HepG2 (cell line): Measurements from ENCODE around the gene XPR1. TPM values are rescaled to one million over a fixed set of nuclear protein-coding genes. Genes with fewer than 3 reads are reported as not detected.

Source experiments
- ATAC-seq: fragments of 200-7000 bp; cut with Tn5 transposase; 3 replicates; pipeline ENCODE4 v1.9.1; 2020; ENCODE audit warnings: mild to moderate bottlenecking, moderate library complexity
- BruUV-seq: library from RNA; stranded (reverse); fragments of 400-500 nt; replicated peaks from 2 replicates; lab custom pipeline; 2021; lab: Mats Ljungman, UMichigan
- CTCF ChIA-PET: fragments of 300-600 bp; formaldehyde crosslinking; extraction: SDS; loops from one replicate; lab custom pipeline; 2021; ENCODE audit warnings: low total read pairs, inconsistent platforms, low intra/inter-chr PET ratio; lab: Yijun Ruan, JAX
- POLR2A ChIA-PET: fragments of 350-600 bp; sonication (Branson Sonifier 250); formaldehyde crosslinking; loops from one replicate; lab custom pipeline; 2020; ENCODE audit warnings: antibody characterized with exemption, inconsistent platforms; lab: Yijun Ruan, JAX
- DNase-seq: peaks from one replicate; pipeline ENCODE4 v3.0.0-alpha.2; 2015; ENCODE audit warnings: low spot score
- FAIRE-seq: peaks from 3 replicates; lab custom pipeline; 2011; peaks lifted over from hg19 to GRCh38; lab: Jason Lieb, UNC
- H2AFZ ChIP-seq: one replicate; pipeline ENCODE4 v1.6.1; 2011; ENCODE audit warnings: low read length, inconsistent platforms
- H3K27ac ChIP-seq: fragments of 300-600 bp; 3 replicates; pipeline ENCODE4 v1.8.0; 2011; ENCODE audit warnings: mixed run types, mild to moderate bottlenecking, mixed read lengths, low read length, inconsistent platforms; ENCODE audit not compliant: insufficient read depth; ENCODE audit errors: extremely low read length
- H3K27me3 ChIP-seq, 2 experiments: fragments of 200-600 bp in 1 of 2; 2 replicates in 1 of 2; 3 replicates in 1 of 2; pipeline versions ENCODE4 v1.6.0 to v1.8.0; 2011; ENCODE audit warnings: low read length in 2 of 2, mild to moderate bottlenecking in 2 of 2, moderate library complexity in 2 of 2, inconsistent platforms in 1 of 2; ENCODE audit not compliant: insufficient read depth in 2 of 2, control insufficient read depth in 1 of 2
- H3K36me3 ChIP-seq, 2 experiments: fragments of 200-600 bp in 1 of 2; replicated peaks in 1 of 2; 2 replicates in 1 of 2; 3 replicates in 1 of 2; pipeline versions ENCODE4 v1.5.1 to v1.8.0; 2011; ENCODE audit warnings: low read length in 2 of 2, inconsistent platforms in 1 of 2; ENCODE audit not compliant: insufficient read depth in 2 of 2, control insufficient read depth in 1 of 2
- H3K4me1 ChIP-seq: 2 replicates; pipeline ENCODE4 v1.5.1; 2012; ENCODE audit warnings: low read length, inconsistent platforms; ENCODE audit not compliant: insufficient read depth
- H3K4me2 ChIP-seq: 2 replicates; pipeline ENCODE4 v1.6.0; 2011; ENCODE audit warnings: low read depth, low read length, inconsistent platforms
- H3K4me3 ChIP-seq, 3 experiments: fragments of 200-600 bp in 1 of 3; sonication (generic), shearing (Covaris generic) in 1 of 3; replicated peaks in 1 of 3; 2 replicates each; pipeline ENCODE4 v1.5.1; 2011 to 2016; ENCODE audit warnings: low read length in 3 of 3, inconsistent platforms in 2 of 3, low read depth in 2 of 3, mild to moderate bottlenecking in 2 of 3, control low read depth in 1 of 3, mixed read lengths in 1 of 3; ENCODE audit not compliant: insufficient read depth in 1 of 3
- H3K79me2 ChIP-seq: one replicate; pipeline ENCODE4 v1.6.1; 2011; ENCODE audit warnings: low read length, inconsistent platforms; ENCODE audit not compliant: insufficient read depth
- H3K9ac ChIP-seq: 2 replicates; pipeline ENCODE4 v1.6.0; 2011; ENCODE audit warnings: mild to moderate bottlenecking, low read depth, low read length, inconsistent platforms; ENCODE audit not compliant: insufficient read depth
- H3K9me3 ChIP-seq: 2 replicates; pipeline ENCODE4 v1.5.1; 2012; ENCODE audit warnings: mild to moderate bottlenecking, low read length
- H4K20me1 ChIP-seq: 2 replicates; pipeline ENCODE4 v1.6.0; 2011; ENCODE audit warnings: inconsistent platforms, mild to moderate bottlenecking, low read length, moderate library complexity; ENCODE audit not compliant: insufficient read depth
- NR2C2 ChIP-seq: sonication (generic); formaldehyde crosslinking; IDR thresholded peaks from 2 replicates; pipeline ENCODE4 v1.4.0; 2020; ENCODE audit warnings: missing genetic modification reagents, mild to moderate bottlenecking, moderate library complexity, borderline replicate concordance
- WGBS: methylation state at CpG from one replicate; pipeline ENCODE4 v1.1.6; 2017; ENCODE audit warnings: low lambda C conversion rate; 5-methylcytosine and 5-hydroxymethylcytosine counted together
- in situ Hi-C: cut with HindIII; loops from 2 replicates; pipeline ENCODE4 v1.10.0; 2017; ENCODE audit warnings: low pct_unique_long_range_greater_than_20kb; ENCODE audit not compliant: extremely low pct_ligation_motif_present
- intact Hi-C: fragments of 100-400 bp; cut with micrococcal nuclease; formaldehyde crosslinking; loops from one replicate; pipeline ENCODE4 v1.10.0; 2022; ENCODE audit not compliant: unreplicated experiment
- polyA plus RNA-seq, 8 experiments: library from polyadenylated mRNA; depleted of rRNA in 3 of 8; stranded (reverse) in 7 of 8; unstranded in 1 of 8; fragments of >200 nt; fragmentation: Illumina TruSeq in 4 of 8; extraction: Trizol in 4 of 8; gene quantifications; 2 replicates each; pipeline versions ENCODE4 v1.2.1 to v1.2.3, GENCODE V29; 2011 to 2016; ENCODE audit warnings: low read depth in 4 of 8, missing spikeins in 1 of 8, mixed read lengths in 1 of 8; ENCODE audit not compliant: insufficient read depth in 1 of 8
- total RNA-seq, 5 experiments: library from RNA; depleted of rRNA; stranded (reverse); fragments of >200 nt; fragmentation: Illumina TruSeq; extraction: Trizol; gene quantifications; 2 replicates each; pipeline ENCODE4 v1.2.3, GENCODE V29; 2016; ENCODE audit warnings: low read depth in 1 of 5
- TF ChIP-seq, protein P1 (sequence below): sonication (generic); formaldehyde crosslinking; IDR thresholded peaks from 2 replicates; pipeline ENCODE4 v1.4.0; 2020; ENCODE audit warnings: missing genetic modification reagents
- TF ChIP-seq, protein P2 (sequence below): sonication (generic); formaldehyde crosslinking; IDR thresholded peaks from 2 replicates; pipeline ENCODE4; 2020; ENCODE audit warnings: missing genetic modification reagents, mild to moderate bottlenecking, borderline replicate concordance
- TF ChIP-seq, protein P3 (sequence below): sonication (generic); formaldehyde crosslinking; IDR thresholded peaks from 2 replicates; pipeline ENCODE4 v1.4.0; 2020; ENCODE audit warnings: mild to moderate bottlenecking, missing genetic modification reagents

XPR1 gene
- total and polyA plus RNA-seq, 2 of the 13 experiments (the other 11 are each of a cell fraction or from before 2014, with no cell fraction given), result 22.3 to 23.6 TPM

DNA sequence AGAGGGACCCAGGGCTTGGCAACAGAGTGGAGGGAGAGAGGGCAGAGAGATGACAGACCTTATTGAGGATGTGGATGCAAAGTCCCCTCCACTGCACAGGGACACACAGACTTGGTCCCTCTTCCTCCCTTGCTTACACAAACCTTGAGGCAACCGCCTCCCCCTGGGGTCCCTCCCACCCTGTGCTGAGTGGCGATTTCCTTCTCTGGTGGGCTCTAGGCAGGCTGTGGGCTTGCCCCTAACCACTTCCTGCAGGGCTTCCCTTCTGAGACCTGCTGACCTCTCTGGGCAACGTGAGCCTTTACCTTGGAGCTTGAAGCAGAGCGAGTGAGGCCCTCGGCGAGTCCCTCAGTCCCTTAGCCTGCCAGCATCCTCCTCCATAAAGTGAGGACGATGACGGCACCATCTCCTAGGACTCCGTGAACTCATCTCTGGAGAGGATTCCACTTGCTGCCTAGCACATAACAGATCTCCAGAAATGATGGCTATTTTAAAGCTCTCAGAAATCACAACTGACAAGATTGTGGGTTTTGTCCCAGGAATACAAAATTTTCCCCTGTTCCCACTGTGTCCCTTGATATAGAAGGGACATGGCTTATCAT lies 305.9 kb downstream of the XPR1 start (continued):
- TF ChIP-seq, protein P1, sequence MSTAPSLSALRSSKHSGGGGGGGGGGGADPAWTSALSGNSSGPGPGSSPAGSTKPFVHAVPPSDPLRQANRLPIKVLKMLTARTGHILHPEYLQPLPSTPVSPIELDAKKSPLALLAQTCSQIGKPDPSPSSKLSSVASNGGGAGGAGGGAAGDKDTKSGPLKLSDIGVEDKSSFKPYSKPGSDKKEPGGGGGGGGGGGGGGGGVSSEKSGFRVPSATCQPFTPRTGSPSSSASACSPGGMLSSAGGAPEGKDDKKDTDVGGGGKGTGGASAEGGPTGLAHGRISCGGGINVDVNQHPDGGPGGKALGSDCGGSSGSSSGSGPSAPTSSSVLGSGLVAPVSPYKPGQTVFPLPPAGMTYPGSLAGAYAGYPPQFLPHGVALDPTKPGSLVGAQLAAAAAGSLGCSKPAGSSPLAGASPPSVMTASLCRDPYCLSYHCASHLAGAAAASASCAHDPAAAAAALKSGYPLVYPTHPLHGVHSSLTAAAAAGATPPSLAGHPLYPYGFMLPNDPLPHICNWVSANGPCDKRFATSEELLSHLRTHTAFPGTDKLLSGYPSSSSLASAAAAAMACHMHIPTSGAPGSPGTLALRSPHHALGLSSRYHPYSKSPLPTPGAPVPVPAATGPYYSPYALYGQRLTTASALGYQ (CRISPR knock-in tag), result no peak

DNA sequence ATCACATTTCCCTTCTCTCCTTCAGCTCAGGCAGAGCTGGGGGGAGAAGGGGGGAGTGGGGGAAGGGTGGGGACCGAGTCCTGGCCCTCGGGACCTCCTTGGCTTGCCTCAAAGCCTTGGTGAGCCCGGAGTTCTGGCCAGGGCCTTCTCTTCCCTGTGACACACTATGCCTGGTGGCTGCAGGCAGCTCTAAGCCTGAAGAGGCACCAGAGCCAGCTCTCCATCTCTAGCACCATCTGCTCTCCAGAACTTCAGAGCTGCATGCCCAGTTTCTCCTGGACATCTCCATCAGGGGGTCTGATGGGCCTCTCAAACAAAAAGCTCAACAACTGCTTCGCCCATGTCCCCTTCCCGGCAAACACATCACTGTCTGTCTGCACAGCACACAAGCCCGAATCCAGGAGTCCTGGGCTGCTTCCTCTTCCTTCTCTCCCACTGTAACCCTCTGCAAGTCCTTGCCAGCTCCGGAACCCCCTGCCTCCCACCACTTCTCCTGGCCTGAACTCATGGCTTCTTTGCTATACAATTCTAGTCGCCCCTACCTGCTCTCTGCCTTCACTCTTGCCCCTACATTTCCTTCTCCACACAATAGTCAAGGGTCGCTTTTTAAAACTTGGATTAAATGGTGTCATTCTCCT lies 307.4 kb downstream of the XPR1 start:
- DNase-seq (no peak), FAIRE-seq (no peak), ATAC-seq (no peak)
- Histone ChIP-seq H3K4me2 (no peak overlapping the region), H3K36me3 (no peaks in the 10 kb centered on the region), H3K79me2 (no peaks in the 10 kb centered on the region), H3K27ac (no peak overlapping the region), H3K4me3 (no peak overlapping the region), H2AFZ (no peak overlapping the region), H3K27me3 (no peaks in the 10 kb centered on the region; a peak in 1 of 5 replicates), H4K20me1 (no peaks in the 10 kb centered on the region), H3K4me1 (peaks cover 25% of the 10 kb centered on the region), H3K9me3 (no peaks in the 10 kb centered on the region), H3K9ac (no peak overlapping the region)
- WGBS, result 45% methylated on average over 6 of the region's 9 CpGs
- intact Hi-C loops, result no loop called here
- no TSS peak for BruUV-seq
- TF ChIP-seq, protein P2, sequence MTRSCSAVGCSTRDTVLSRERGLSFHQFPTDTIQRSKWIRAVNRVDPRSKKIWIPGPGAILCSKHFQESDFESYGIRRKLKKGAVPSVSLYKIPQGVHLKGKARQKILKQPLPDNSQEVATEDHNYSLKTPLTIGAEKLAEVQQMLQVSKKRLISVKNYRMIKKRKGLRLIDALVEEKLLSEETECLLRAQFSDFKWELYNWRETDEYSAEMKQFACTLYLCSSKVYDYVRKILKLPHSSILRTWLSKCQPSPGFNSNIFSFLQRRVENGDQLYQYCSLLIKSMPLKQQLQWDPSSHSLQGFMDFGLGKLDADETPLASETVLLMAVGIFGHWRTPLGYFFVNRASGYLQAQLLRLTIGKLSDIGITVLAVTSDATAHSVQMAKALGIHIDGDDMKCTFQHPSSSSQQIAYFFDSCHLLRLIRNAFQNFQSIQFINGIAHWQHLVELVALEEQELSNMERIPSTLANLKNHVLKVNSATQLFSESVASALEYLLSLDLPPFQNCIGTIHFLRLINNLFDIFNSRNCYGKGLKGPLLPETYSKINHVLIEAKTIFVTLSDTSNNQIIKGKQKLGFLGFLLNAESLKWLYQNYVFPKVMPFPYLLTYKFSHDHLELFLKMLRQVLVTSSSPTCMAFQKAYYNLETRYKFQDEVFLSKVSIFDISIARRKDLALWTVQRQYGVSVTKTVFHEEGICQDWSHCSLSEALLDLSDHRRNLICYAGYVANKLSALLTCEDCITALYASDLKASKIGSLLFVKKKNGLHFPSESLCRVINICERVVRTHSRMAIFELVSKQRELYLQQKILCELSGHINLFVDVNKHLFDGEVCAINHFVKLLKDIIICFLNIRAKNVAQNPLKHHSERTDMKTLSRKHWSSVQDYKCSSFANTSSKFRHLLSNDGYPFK (CRISPR knock-in tag), result no peak
- TF ChIP-seq NR2C2 (CRISPR knock-in tag), result no peak
- TF ChIP-seq, protein P3, sequence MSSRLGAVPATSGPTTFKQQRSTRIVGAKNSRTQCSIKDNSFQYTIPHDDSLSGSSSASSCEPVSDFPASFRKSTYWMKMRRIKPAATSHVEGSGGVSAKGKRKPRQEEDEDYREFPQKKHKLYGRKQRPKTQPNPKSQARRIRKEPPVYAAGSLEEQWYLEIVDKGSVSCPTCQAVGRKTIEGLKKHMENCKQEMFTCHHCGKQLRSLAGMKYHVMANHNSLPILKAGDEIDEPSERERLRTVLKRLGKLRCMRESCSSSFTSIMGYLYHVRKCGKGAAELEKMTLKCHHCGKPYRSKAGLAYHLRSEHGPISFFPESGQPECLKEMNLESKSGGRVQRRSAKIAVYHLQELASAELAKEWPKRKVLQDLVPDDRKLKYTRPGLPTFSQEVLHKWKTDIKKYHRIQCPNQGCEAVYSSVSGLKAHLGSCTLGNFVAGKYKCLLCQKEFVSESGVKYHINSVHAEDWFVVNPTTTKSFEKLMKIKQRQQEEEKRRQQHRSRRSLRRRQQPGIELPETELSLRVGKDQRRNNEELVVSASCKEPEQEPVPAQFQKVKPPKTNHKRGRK (CRISPR knock-in tag), result no peak
- in situ Hi-C loops, result no loop called here
- ChIA-PET CTCF (no interaction called here), POLR2A (no interaction called here)
